Mesendoderm (in vitro differentiated cells): Measurements from ENCODE around the gene POP4.

Experiments
- DNase-seq: peaks from one replicate; pipeline ENCODE4 v3.0.0; 2013
- H2AK5ac ChIP-seq: 2 replicates; pipeline ENCODE4 v1.6.1; 2013; ENCODE audit warnings: low read length, inconsistent platforms
- H2BK120ac ChIP-seq: 2 replicates; pipeline ENCODE4 v1.6.1; 2013; ENCODE audit warnings: low read depth, mild to moderate bottlenecking, low read length, moderate library complexity, mixed read lengths
- H2BK15ac ChIP-seq: replicated peaks from 2 replicates; pipeline ENCODE4 v1.6.1; 2013; ENCODE audit warnings: low read depth, mild to moderate bottlenecking, moderate library complexity
- H2BK5ac ChIP-seq: 2 replicates; pipeline ENCODE4 v1.6.1; 2013; ENCODE audit warnings: low read length, inconsistent platforms
- H3K18ac ChIP-seq: 2 replicates; pipeline ENCODE4 v1.6.1; 2013; ENCODE audit warnings: mild to moderate bottlenecking, low read length, mixed read lengths
- H3K23ac ChIP-seq: one replicate; pipeline ENCODE4 v1.6.1; 2013; ENCODE audit warnings: low read length
- H3K27ac ChIP-seq: 2 replicates; pipeline ENCODE4 v1.5.1; 2013; ENCODE audit warnings: low read depth, mild to moderate bottlenecking, inconsistent platforms, low read length, moderate library complexity
- H3K27me3 ChIP-seq: 2 replicates; pipeline ENCODE4 v1.6.1; 2013; ENCODE audit warnings: low read length, control low read depth, mild to moderate bottlenecking, inconsistent platforms; ENCODE audit not compliant: insufficient read depth, poor library complexity
- H3K36me3 ChIP-seq: 2 replicates; pipeline ENCODE4 v1.6.1; 2013; ENCODE audit warnings: low read length, inconsistent platforms; ENCODE audit not compliant: control insufficient read depth, insufficient read depth
- H3K4ac ChIP-seq: one replicate; pipeline ENCODE4 v1.6.1; 2013; ENCODE audit warnings: low read depth, mild to moderate bottlenecking, low read length, moderate library complexity
- H3K4me1 ChIP-seq: 2 replicates; pipeline ENCODE4 v1.6.1; 2013; ENCODE audit warnings: low read depth, low read length, inconsistent platforms; ENCODE audit not compliant: control insufficient read depth
- H3K4me2 ChIP-seq: 2 replicates; pipeline ENCODE4 v1.6.1; 2013; ENCODE audit warnings: low read length
- H3K4me3 ChIP-seq: 2 replicates; pipeline ENCODE4 v1.5.1; 2013; ENCODE audit warnings: mild to moderate bottlenecking, low read length
- H3K56ac ChIP-seq: one replicate; pipeline ENCODE4 v1.6.1; 2013; ENCODE audit warnings: low read length
- H3K79me1 ChIP-seq: 2 replicates; pipeline ENCODE4 v1.6.1; 2013; ENCODE audit warnings: low read length, inconsistent platforms
- H3K79me2 ChIP-seq: 2 replicates; pipeline ENCODE4 v1.6.1; 2013; ENCODE audit warnings: mild to moderate bottlenecking, low read length; ENCODE audit not compliant: control insufficient read depth, insufficient read depth
- H3K9ac ChIP-seq: 2 replicates; pipeline ENCODE4 v1.6.1; 2013; ENCODE audit warnings: low read length, inconsistent platforms
- H4K5ac ChIP-seq: one replicate; pipeline ENCODE4 v1.6.1; 2013; ENCODE audit warnings: low read length
- H4K8ac ChIP-seq: one replicate; pipeline ENCODE4 v1.6.1; 2013; ENCODE audit warnings: low read depth, mild to moderate bottlenecking, control low read depth, low read length, moderate library complexity
- WGBS: extraction: QIAGEN DNeasy Blood & Tissue Kit; methylation state at CpG from one replicate; pipeline ENCODE4 v1.1.7; 2013; ENCODE audit warnings: low lambda C conversion rate, missing lambda C conversion rate; ENCODE audit not compliant: insufficient coverage; ENCODE audit errors: extremely low coverage; 5-methylcytosine and 5-hydroxymethylcytosine counted together

POP4 gene

GRCh38 chr19:29636553-29637360 is 30.7 kb downstream of the POP4 start:
- WGBS, result no CpG with 5 or more reads among the region's 12 CpGs
- H3K9ac ChIP-seq, result no peak overlapping the region

GRCh38 chr19:29639086-29639485 is 33.0 kb downstream of the POP4 start:
- Histone ChIP-seq H3K56ac (no peak overlapping the region), H2BK5ac (no peak overlapping the region), H3K4ac (no peak overlapping the region), H3K4me3 (no peak overlapping the region), H3K4me1 (no peaks in the 10 kb centered on the region), H3K79me1 (no peaks in the 10 kb centered on the region), H4K5ac (no peak overlapping the region), H3K79me2 (no peaks in the 10 kb centered on the region), H3K27me3 (no peaks in the 10 kb centered on the region), H3K4me2 (no peak overlapping the region), H3K27ac (no peak overlapping the region), H3K18ac (no peak overlapping the region), H3K23ac (no peak overlapping the region), H2BK15ac (no peak overlapping the region), H3K36me3 (no peaks in the 10 kb centered on the region), H4K8ac (no peak overlapping the region), H2AK5ac (no peak overlapping the region), H3K9ac (no peak overlapping the region), H2BK120ac (no peak overlapping the region)
- no CpG with 5 or more reads among the region's 8 CpGs for WGBS
- DNase-seq, result no peak

More at GRCh38 chr19:29636553-29637360, 30.7 kb downstream of the POP4 start:
- Histone ChIP-seq H3K23ac (no peak overlapping the region), H2BK15ac (no peak overlapping the region), H3K18ac (no peak overlapping the region), H3K56ac (no peak overlapping the region), H3K4me3 (no peak overlapping the region), H3K27me3 (no peaks in the 10 kb centered on the region), H3K79me1 (no peaks in the 10 kb centered on the region), H2BK120ac (no peak overlapping the region), H4K8ac (no peak overlapping the region), H2BK5ac (no peak overlapping the region), H3K36me3 (no peaks in the 10 kb centered on the region), H3K4ac (no peak overlapping the region), H3K27ac (no peak overlapping the region), H4K5ac (no peak overlapping the region), H3K4me1 (no peaks in the 10 kb centered on the region), H3K79me2 (no peaks in the 10 kb centered on the region), H3K4me2 (no peak overlapping the region), H2AK5ac (no peak overlapping the region)
- no peak for DNase-seq

- H2AK5ac ChIP-seq, result no peak overlapping the region
- H3K4me1 ChIP-seq, result no peaks in the 10 kb centered on the region
- H3K79me2 ChIP-seq, result no peaks in the 10 kb centered on the region
- H3K27ac ChIP-seq, result no peak overlapping the region
- H3K23ac ChIP-seq, result no peak overlapping the region
- H3K9ac ChIP-seq, result no peak overlapping the region
- no peaks in the 10 kb centered on the region for H3K36me3 ChIP-seq
- no peak overlapping the region for H3K4me3 ChIP-seq
- H3K27me3 ChIP-seq, result no peaks in the 10 kb centered on the region
- H2BK5ac ChIP-seq, result no peak overlapping the region
- no peak overlapping the region for H3K4me2 ChIP-seq
- no peak overlapping the region for H2BK120ac ChIP-seq
- H3K18ac ChIP-seq, result no peak overlapping the region
- H3K79me1 ChIP-seq, result no peaks in the 10 kb centered on the region
- no peak overlapping the region for H3K4ac ChIP-seq
- no peak for DNase-seq
- H4K5ac ChIP-seq, result no peak overlapping the region
- no peak overlapping the region for H4K8ac ChIP-seq
- H3K56ac ChIP-seq, result no peak overlapping the region
- WGBS, result no CpG with 5 or more reads among the region's 12 CpGs
- H2BK15ac ChIP-seq, result no peak overlapping the region
Measured at GRCh38 chr19:29640231-29640630, 34.1 kb downstream of the POP4 start.

GRCh38 chr19:29641597-29641996 is 35.5 kb downstream of the POP4 start:
- Histone ChIP-seq H3K4ac (no peak overlapping the region), H3K18ac (no peak overlapping the region), H2BK15ac (no peak overlapping the region), H2AK5ac (no peak overlapping the region), H3K79me2 (no peaks in the 10 kb centered on the region), H3K9ac (no peak overlapping the region), H3K27me3 (no peaks in the 10 kb centered on the region), H3K79me1 (no peaks in the 10 kb centered on the region), H3K36me3 (no peaks in the 10 kb centered on the region), H3K27ac (no peak overlapping the region), H4K5ac (no peak overlapping the region), H3K4me3 (no peak overlapping the region), H3K4me1 (peaks cover 2% of the 10 kb centered on the region), H3K23ac (no peak overlapping the region), H2BK120ac (no peak overlapping the region), H3K4me2 (no peak overlapping the region), H2BK5ac (no peak overlapping the region), H3K56ac (no peak overlapping the region), H4K8ac (no peak overlapping the region)
- DNase-seq, result no peak
- WGBS, result no CpG with 5 or more reads among the region's 2 CpGs

- Histone ChIP-seq H3K36me3 (no peaks in the 10 kb centered on the region), H3K4me1 (peaks cover 2% of the 10 kb centered on the region), H3K27me3 (no peaks in the 10 kb centered on the region), H3K9ac (no peak overlapping the region), H3K4ac (no peak overlapping the region), H4K5ac (no peak overlapping the region), H3K56ac (no peak overlapping the region), H3K18ac (no peak overlapping the region), H3K27ac (no peak overlapping the region), H3K79me2 (no peaks in the 10 kb centered on the region), H2BK120ac (no peak overlapping the region), H3K4me3 (no peak overlapping the region), H2AK5ac (no peak overlapping the region), H3K4me2 (no peak overlapping the region), H4K8ac (no peak overlapping the region), H2BK5ac (no peak overlapping the region), H3K79me1 (no peaks in the 10 kb centered on the region), H3K23ac (no peak overlapping the region), H2BK15ac (no peak overlapping the region)
- no CpG with 5 or more reads among the region's 7 CpGs for WGBS
- DNase-seq, result no peak
Measured at GRCh38 chr19:29643361-29643935, 37.4 kb downstream of the POP4 start.
